ENCODE results near the gene GPS1.

GPS1 gene

GRCh38 chr17:82083009-82083408 is 31.3 kb downstream of the GPS1 start:
- peaks cover 71% of the 10 kb centered on the region for H3K36me3 ChIP-seq (replicated peaks; ENCODE audit: low read depth, low read length)
- peaks cover 21% of the 10 kb centered on the region for H4K20me1 ChIP-seq (ENCODE audit: insufficient read depth, low read length)
- H3K27me3 ChIP-seq (ENCODE audit: low read depth, low read length) = no peaks in the 10 kb centered on the region
- no peak overlapping the region for H2AFZ ChIP-seq (ENCODE audit: low read depth, low read length)
- H3K9ac ChIP-seq (ENCODE audit: low read length) = no peak overlapping the region
- H3K4me2 ChIP-seq (ENCODE audit: low read length) = no peak overlapping the region
- no peaks in the 10 kb centered on the region for H3K4me1 ChIP-seq (ENCODE audit: low read length)
- H3K9me3 ChIP-seq (ENCODE audit: insufficient read depth, low read length) = no peaks in the 10 kb centered on the region
- TF ChIP-seq EZH2phosphoT487 (IDR thresholded peaks at IDR 0.05; ENCODE audit: low read depth) = no peak
- no peak for TF ChIP-seq CTCF (IDR thresholded peaks at IDR 0.05; ENCODE audit: low read depth, low read length)
- H3K4me3 ChIP-seq (ENCODE audit: low read length) = no peak overlapping the region
- H3K79me2 ChIP-seq (ENCODE audit: low read length) = no peaks in the 10 kb centered on the region
- no peak overlapping the region for H3K27ac ChIP-seq (ENCODE audit: low read length)

GRCh38 chr17:82083533-82084359 is 32.0 kb downstream of the GPS1 start:
- H4K20me1 ChIP-seq (ENCODE audit: insufficient read depth, low read length) = peaks cover 22% of the 10 kb centered on the region

GRCh38 chr17:82084373-82085030 is 32.8 kb downstream of the GPS1 start:
- Histone ChIP-seq H4K20me1 (ENCODE audit: insufficient read depth, low read length) (peaks cover 18% of the 10 kb centered on the region), H3K9me3 (ENCODE audit: insufficient read depth, low read length) (no peaks in the 10 kb centered on the region), H3K36me3 (replicated peaks; ENCODE audit: low read depth, low read length) (peaks cover 79% of the 10 kb centered on the region), H3K27me3 (ENCODE audit: low read depth, low read length) (no peaks in the 10 kb centered on the region), H3K4me3 (ENCODE audit: low read length) (no peak overlapping the region), H3K79me2 (ENCODE audit: low read length) (no peaks in the 10 kb centered on the region), H3K9ac (ENCODE audit: low read length) (no peak overlapping the region), H2AFZ (ENCODE audit: low read depth, low read length) (no peak overlapping the region), H3K4me1 (ENCODE audit: low read length) (no peaks in the 10 kb centered on the region), H3K27ac (ENCODE audit: low read length) (no peak overlapping the region), H3K4me2 (ENCODE audit: low read length) (no peak overlapping the region)
- TF ChIP-seq CTCF (IDR thresholded peaks at IDR 0.05; ENCODE audit: low read depth, low read length) (no peak), EZH2phosphoT487 (IDR thresholded peaks at IDR 0.05; ENCODE audit: low read depth) (no peak)

More at GRCh38 chr17:82083533-82084359, 32.0 kb downstream of the GPS1 start:
- Histone ChIP-seq H3K4me2 (ENCODE audit: low read length) (no peak overlapping the region), H3K4me1 (ENCODE audit: low read length) (no peaks in the 10 kb centered on the region), H3K9me3 (ENCODE audit: insufficient read depth, low read length) (no peaks in the 10 kb centered on the region), H3K9ac (ENCODE audit: low read length) (no peak overlapping the region), H2AFZ (ENCODE audit: low read depth, low read length) (no peak overlapping the region), H3K27me3 (ENCODE audit: low read depth, low read length) (no peaks in the 10 kb centered on the region), H3K79me2 (ENCODE audit: low read length) (no peaks in the 10 kb centered on the region), H3K27ac (ENCODE audit: low read length) (no peak overlapping the region), H3K36me3 (replicated peaks; ENCODE audit: low read depth, low read length) (peaks cover 75% of the 10 kb centered on the region), H3K4me3 (ENCODE audit: low read length) (no peak overlapping the region)
- TF ChIP-seq EZH2phosphoT487 (IDR thresholded peaks at IDR 0.05; ENCODE audit: low read depth) = no peak
- TF ChIP-seq CTCF (IDR thresholded peaks at IDR 0.05; ENCODE audit: low read depth, low read length) = no peak
